GM18507 (cell line): Measurements from ENCODE around the gene COPZ1.
A peak's percentile ranks its signal among the peaks of the same experiment; 100 is the strongest.

ENCODE experiments used
- DNase-seq: peaks from one replicate; pipeline ENCODE4 v3.0.0; 2011; ENCODE audit warnings: low read depth; ENCODE audit not compliant: insufficient read length; ENCODE audit errors: extremely low spot score
- FAIRE-seq: peaks from 2 replicates; lab custom pipeline; 2011; peaks lifted over from hg19 to GRCh38; lab: Jason Lieb, UNC

COPZ1 gene

GRCh38 chr12:54388237-54389133 is 63.6 kb downstream of the COPZ1 start:
- DNase-seq (no peak), FAIRE-seq (no peak)

- no peak for FAIRE-seq
- DNase-seq: no peak
Observed at GRCh38 chr12:54389134-54389508, 64.2 kb downstream of the COPZ1 start.

- FAIRE-seq: no peak
- DNase-seq: no peak
Observed at GRCh38 chr12:54389607-54390175, 64.8 kb downstream of the COPZ1 start.

GRCh38 chr12:54390176-54390667 is 65.3 kb downstream of the COPZ1 start:
- no peak for FAIRE-seq
- no peak for DNase-seq

GRCh38 chr12:54390668-54391551 is 66.0 kb downstream of the COPZ1 start:
- FAIRE-seq: no peak
- peak; percentile 67 for DNase-seq

- no peak for FAIRE-seq
- DNase-seq: no peak
Observed at GRCh38 chr12:54392485-54393206, 67.7 kb downstream of the COPZ1 start.

GRCh38 chr12:54393207-54393609 is 68.3 kb downstream of the COPZ1 start:
- DNase-seq: no peak
- no peak for FAIRE-seq

- FAIRE-seq (no peak), DNase-seq (no peak)
Observed at GRCh38 chr12:54393743-54394142, 68.8 kb downstream of the COPZ1 start.

- peak; percentile 29 for FAIRE-seq
- DNase-seq: no peak
Observed at GRCh38 chr12:54394281-54394719, 69.4 kb downstream of the COPZ1 start.

- FAIRE-seq (no peak), DNase-seq (no peak)
Observed at GRCh38 chr12:54394986-54395385, 70.1 kb downstream of the COPZ1 start.

GRCh38 chr12:54395545-54395944 is 70.6 kb downstream of the COPZ1 start:
- DNase-seq: no peak
- FAIRE-seq: no peak

GRCh38 chr12:54397157-54397556 is 72.2 kb downstream of the COPZ1 start:
- no peak for FAIRE-seq
- no peak for DNase-seq

- DNase-seq: no peak
- no peak for FAIRE-seq
Observed at GRCh38 chr12:54398218-54398617, 73.3 kb downstream of the COPZ1 start.

- FAIRE-seq (peak; percentile 89), DNase-seq (peak; percentile 75)
Observed at GRCh38 chr12:54398995-54399793, 74.3 kb downstream of the COPZ1 start.

GRCh38 chr12:54401119-54401518 is 76.2 kb downstream of the COPZ1 start:
- no peak for FAIRE-seq

More at GRCh38 chr12:54401119-54401518, 76.2 kb downstream of the COPZ1 start:
- no peak for DNase-seq
